ENCODE measurements around the gene DOCK3. TPM values are rescaled to one million over a fixed set of nuclear protein-coding genes. Genes with fewer than 3 reads are reported as not detected.

DOCK3 gene
- polyA plus RNA-seq, 1 donor from 2014 or later: 15.6 TPM

GRCh38 chr3:51357856-51358255 lies 683.1 kb downstream of the DOCK3 start:
- Histone ChIP-seq H3F3A (ENCODE audit: insufficient read depth, low read length, poor library complexity, severe bottlenecking) (no peaks in the 10 kb centered on the region), H4K20me1 (ENCODE audit: insufficient read depth) (no peaks in the 10 kb centered on the region), H3K9me3 (ENCODE audit: low read length) (no peaks in the 10 kb centered on the region), H3K9me2 (ENCODE audit: insufficient read depth, low read length) (no peaks in the 10 kb centered on the region), H3K9ac (ENCODE audit: low read length) (no peak overlapping the region), H3K4me2 (ENCODE audit: low read length) (no peak overlapping the region), H2AFZ (ENCODE audit: low read depth, low read length) (no peak overlapping the region), H3K27ac (ENCODE audit: low read length) (no peak overlapping the region), H3K27me3 (ENCODE audit: insufficient read depth, low read depth, low read length) (no peaks in the 10 kb centered on the region), H3K4me3 (ENCODE audit: low read length) (no peak overlapping the region), H3K79me2 (replicated peaks; ENCODE audit: insufficient read depth, low read length) (no peaks in the 10 kb centered on the region), H3K36me3 (ENCODE audit: insufficient read depth, low read length) (peaks cover 7% of the 10 kb centered on the region)
- TF ChIP-seq SMC3 (conservative IDR thresholded peaks at IDR 0.05; ENCODE audit: poor library complexity) (no peak), CTCF (IDR thresholded peaks at IDR 0.05; ENCODE audit: poor library complexity, severe bottlenecking) (no peak), TAF1 (IDR thresholded peaks at IDR 0.05; ENCODE audit: low read depth) (no peak), MXI1 (conservative IDR thresholded peaks at IDR 0.05; ENCODE audit: poor library complexity, severe bottlenecking) (no peak), EZH2 (IDR thresholded peaks at IDR 0.05; ENCODE audit: borderline replicate concordance, insufficient read depth, low read length, poor library complexity, severe bottlenecking) (no peak), EP300 (conservative IDR thresholded peaks at IDR 0.05; ENCODE audit: poor library complexity, severe bottlenecking) (no peak), REST (IDR thresholded peaks at IDR 0.05; ENCODE audit: borderline replicate concordance) (no peak), RAD21 (conservative IDR thresholded peaks at IDR 0.05) (no peak)

GRCh38 chr3:51358981-51359380 lies 684.3 kb downstream of the DOCK3 start:
- Histone ChIP-seq H3K4me2 (ENCODE audit: low read length) (no peak overlapping the region), H3K9ac (ENCODE audit: low read length) (no peak overlapping the region), H3K27ac (ENCODE audit: low read length) (no peak overlapping the region), H2AFZ (ENCODE audit: low read depth, low read length) (no peak overlapping the region), H3K9me3 (ENCODE audit: low read length) (no peaks in the 10 kb centered on the region), H3F3A (ENCODE audit: insufficient read depth, low read length, poor library complexity, severe bottlenecking) (no peaks in the 10 kb centered on the region), H3K79me2 (replicated peaks; ENCODE audit: insufficient read depth, low read length) (no peaks in the 10 kb centered on the region), H4K20me1 (ENCODE audit: insufficient read depth) (no peaks in the 10 kb centered on the region), H3K4me3 (ENCODE audit: low read length) (no peak overlapping the region), H3K9me2 (ENCODE audit: insufficient read depth, low read length) (no peaks in the 10 kb centered on the region), H3K36me3 (ENCODE audit: insufficient read depth, low read length) (peaks cover 7% of the 10 kb centered on the region), H3K27me3 (ENCODE audit: insufficient read depth, low read depth, low read length) (no peaks in the 10 kb centered on the region)
- TF ChIP-seq POLR2AphosphoS5 (IDR thresholded peaks at IDR 0.05) (no peak), EP300 (conservative IDR thresholded peaks at IDR 0.05; ENCODE audit: poor library complexity, severe bottlenecking) (no peak), MXI1 (conservative IDR thresholded peaks at IDR 0.05; ENCODE audit: poor library complexity, severe bottlenecking) (no peak), SMC3 (conservative IDR thresholded peaks at IDR 0.05; ENCODE audit: poor library complexity) (no peak), RAD21 (conservative IDR thresholded peaks at IDR 0.05) (no peak), TAF1 (IDR thresholded peaks at IDR 0.05; ENCODE audit: low read depth) (no peak), CTCF (IDR thresholded peaks at IDR 0.05; ENCODE audit: poor library complexity, severe bottlenecking) (no peak)

Data from neural cell (in vitro differentiated cells).